ENCODE data around the gene EXOC8.
A peak's percentile ranks its signal among the peaks of the same experiment; 100 is the strongest.

EXOC8 gene

GRCh38 chr1:231338270-231339128 is 847 bp upstream of the EXOC8 start, which contains the start of gene SPRTN:
SPRTN (plus strand) TSS chr1:231338293; CDS start chr1:231338384, 91 bp downstream.
- TF ChIP-seq, protein P1, sequence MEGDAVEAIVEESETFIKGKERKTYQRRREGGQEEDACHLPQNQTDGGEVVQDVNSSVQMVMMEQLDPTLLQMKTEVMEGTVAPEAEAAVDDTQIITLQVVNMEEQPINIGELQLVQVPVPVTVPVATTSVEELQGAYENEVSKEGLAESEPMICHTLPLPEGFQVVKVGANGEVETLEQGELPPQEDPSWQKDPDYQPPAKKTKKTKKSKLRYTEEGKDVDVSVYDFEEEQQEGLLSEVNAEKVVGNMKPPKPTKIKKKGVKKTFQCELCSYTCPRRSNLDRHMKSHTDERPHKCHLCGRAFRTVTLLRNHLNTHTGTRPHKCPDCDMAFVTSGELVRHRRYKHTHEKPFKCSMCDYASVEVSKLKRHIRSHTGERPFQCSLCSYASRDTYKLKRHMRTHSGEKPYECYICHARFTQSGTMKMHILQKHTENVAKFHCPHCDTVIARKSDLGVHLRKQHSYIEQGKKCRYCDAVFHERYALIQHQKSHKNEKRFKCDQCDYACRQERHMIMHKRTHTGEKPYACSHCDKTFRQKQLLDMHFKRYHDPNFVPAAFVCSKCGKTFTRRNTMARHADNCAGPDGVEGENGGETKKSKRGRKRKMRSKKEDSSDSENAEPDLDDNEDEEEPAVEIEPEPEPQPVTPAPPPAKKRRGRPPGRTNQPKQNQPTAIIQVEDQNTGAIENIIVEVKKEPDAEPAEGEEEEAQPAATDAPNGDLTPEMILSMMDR (IDR thresholded peaks at IDR 0.05; ENCODE audit: low read length, missing control alignments): no peak
- DNase-seq (ENCODE audit: low read depth): no peak
- H3K4me3 ChIP-seq (replicated peaks; ENCODE audit: low read depth, low read length): peak within 1 kb of the TSS; percentile 100

DNA sequence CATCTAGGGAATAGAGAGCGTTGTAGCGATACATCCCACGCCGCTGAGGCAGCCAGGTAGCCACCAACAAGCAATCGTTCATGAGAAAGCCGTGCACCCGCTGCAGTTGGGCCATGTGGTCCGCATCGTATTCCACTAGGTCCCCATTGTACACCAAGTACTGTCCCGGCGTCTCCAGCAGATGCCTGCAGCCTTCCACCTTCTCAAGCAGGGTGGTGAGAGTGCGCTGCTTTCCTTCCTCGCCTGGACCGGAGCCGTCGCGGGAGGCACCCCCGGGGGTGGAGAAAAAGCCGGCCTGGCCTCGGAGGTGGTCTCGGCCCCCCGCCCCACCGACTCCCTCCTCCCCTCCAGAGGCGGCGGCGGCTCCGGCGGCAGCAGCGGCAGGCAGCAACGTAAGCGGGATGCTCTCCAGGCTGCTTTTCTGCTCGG is 595 bp downstream of the EXOC8 start:
- DNase-seq (ENCODE audit: low read depth): no peak
- TF ChIP-seq, protein P1 (IDR thresholded peaks at IDR 0.05; ENCODE audit: low read length, missing control alignments): no peak
- H3K4me3 ChIP-seq (replicated peaks; ENCODE audit: low read depth, low read length): peak overlapping the region; percentile 100

GRCh38 chr1:231335663-231336602 is 1.7 kb downstream of the EXOC8 start:
- TF ChIP-seq, protein P1 (IDR thresholded peaks at IDR 0.05; ENCODE audit: low read length, missing control alignments): no peak
- no peak for DNase-seq (ENCODE audit: low read depth)
- peak overlapping the region; percentile 100 for H3K4me3 ChIP-seq (replicated peaks; ENCODE audit: low read depth, low read length)

DNA sequence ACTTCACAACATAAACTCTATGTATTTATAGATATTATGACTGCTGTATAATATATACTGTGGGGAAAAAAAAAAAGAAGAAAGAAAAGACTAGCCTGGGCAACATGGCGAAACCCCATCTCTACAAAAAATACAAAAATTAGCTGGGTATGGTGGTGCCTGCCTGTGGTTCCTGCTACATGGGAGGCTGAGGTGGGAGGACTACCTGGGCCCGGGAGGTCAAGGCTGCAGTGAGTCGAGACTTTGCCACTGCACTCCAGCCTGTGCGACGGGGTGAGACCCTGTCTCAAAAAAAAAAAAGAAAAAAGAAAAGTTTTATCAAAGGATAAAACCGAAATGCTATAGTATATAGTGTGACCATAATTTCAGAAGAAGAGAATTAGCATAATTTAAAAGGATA is 2.7 kb downstream of the EXOC8 start:
- TF ChIP-seq, protein P1 (IDR thresholded peaks at IDR 0.05; ENCODE audit: low read length, missing control alignments): no peak
- DNase-seq (ENCODE audit: low read depth): no peak
- H3K4me3 ChIP-seq (replicated peaks; ENCODE audit: low read depth, low read length): peak overlapping the region; percentile 100

DNA sequence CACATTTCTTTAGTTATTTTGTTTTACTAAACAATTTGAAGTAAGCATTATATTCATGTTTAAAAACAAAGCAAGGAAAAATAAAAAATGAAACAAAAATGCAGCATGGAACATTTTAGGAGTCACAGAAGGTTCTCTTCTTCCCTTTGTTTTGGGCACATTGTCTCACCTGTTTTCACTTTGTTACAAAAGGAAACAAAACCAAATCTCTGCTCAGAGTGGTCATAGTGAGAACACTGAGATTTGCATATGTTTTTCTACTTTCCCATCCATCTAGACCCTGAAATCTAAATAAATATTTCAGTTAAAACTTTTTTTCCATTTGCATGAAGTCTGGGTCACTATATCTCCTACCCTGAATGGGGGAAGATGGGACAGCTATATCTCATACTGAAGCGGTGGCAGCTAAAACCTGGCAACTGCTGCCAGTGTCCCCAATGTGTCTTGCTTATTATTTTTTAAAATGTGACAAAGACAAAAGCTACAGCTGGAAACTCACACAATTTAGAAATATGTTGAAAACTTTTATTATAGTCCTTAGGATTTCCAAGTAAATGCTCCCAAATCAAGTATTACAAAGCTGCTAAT is 3.5 kb downstream of the EXOC8 start:
- DNase-seq (ENCODE audit: low read depth): no peak
- peak overlapping the region; percentile 100 for H3K4me3 ChIP-seq (replicated peaks; ENCODE audit: low read depth, low read length)
- TF ChIP-seq, protein P1 (IDR thresholded peaks at IDR 0.05; ENCODE audit: low read length, missing control alignments): no peak

DNA sequence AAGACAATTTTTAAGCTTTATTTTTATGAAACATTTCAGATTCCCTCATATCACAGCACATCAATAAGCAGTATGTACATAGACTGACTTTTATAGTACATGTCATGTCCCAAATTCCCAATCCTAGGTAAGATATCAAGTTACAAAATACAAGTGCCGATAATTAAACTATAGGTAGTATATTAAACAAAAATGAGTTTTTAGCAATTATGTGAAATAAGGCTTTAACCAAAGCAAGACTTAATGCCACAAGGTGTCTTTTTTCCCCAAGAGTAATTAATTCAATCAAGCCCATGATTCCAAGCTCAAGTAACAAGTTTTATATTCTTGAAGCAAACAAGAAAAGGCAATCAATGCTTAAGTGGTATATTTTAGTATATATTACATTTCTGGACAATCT is 4.9 kb downstream of the EXOC8 start:
- no peak for DNase-seq (ENCODE audit: low read depth)
- no peak overlapping the region for H3K4me3 ChIP-seq (replicated peaks; ENCODE audit: low read depth, low read length)
- TF ChIP-seq, protein P1 (IDR thresholded peaks at IDR 0.05; ENCODE audit: low read length, missing control alignments): no peak

All from fibroblast of pulmonary artery (primary cell).